GM23248 (cell line): ENCODE measurements around the gene CCDC158. TPM values are rescaled to one million over a fixed set of nuclear protein-coding genes. Genes with fewer than 3 reads are reported as not detected.
"Not testable (repeated sequence)": the region's sequence is repeated elsewhere in the genome, so short reads cannot be mapped to it uniquely, and the experiment has no call there.

ENCODE experiments used
- DNase-seq: peaks from one replicate; pipeline ENCODE4 v3.0.0-alpha.2; 2015
- H2AFZ ChIP-seq: fragments of 200-600 bp; sonication (generic); 2 replicates; pipeline ENCODE4 v1.6.1; 2016; ENCODE audit warnings: antibody characterized with exemption
- H3F3A ChIP-seq: fragments of 200-600 bp; sonication (generic); 2 replicates; pipeline ENCODE4 v1.6.1; 2016; ENCODE audit warnings: mild to moderate bottlenecking, antibody characterized with exemption, mixed run types; ENCODE audit not compliant: insufficient read depth
- H3K27ac ChIP-seq: fragments of 200-600 bp; sonication (generic); 2 replicates; pipeline ENCODE4 v1.5.1; 2016; ENCODE audit warnings: mild to moderate bottlenecking
- H3K27me3 ChIP-seq: fragments of 200-600 bp; sonication (generic); replicated peaks from 2 replicates; pipeline ENCODE4 v1.6.1; 2016; ENCODE audit warnings: mild to moderate bottlenecking; ENCODE audit not compliant: insufficient read depth
- H3K36me3 ChIP-seq: fragments of 200-600 bp; sonication (generic); 2 replicates; pipeline ENCODE4 v1.6.1; 2016; ENCODE audit warnings: low read depth, mild to moderate bottlenecking
- H3K4me1 ChIP-seq: fragments of 200-600 bp; sonication (generic); 2 replicates; pipeline ENCODE4 v1.6.1; 2016; ENCODE audit warnings: mild to moderate bottlenecking; ENCODE audit not compliant: insufficient read depth
- H3K4me2 ChIP-seq: fragments of 200-600 bp; sonication (generic); one replicate; pipeline ENCODE4 v1.6.1; 2016; ENCODE audit warnings: mild to moderate bottlenecking; ENCODE audit not compliant: unreplicated experiment
- H3K4me3 ChIP-seq: fragments of 200-600 bp; sonication (generic); 2 replicates; pipeline ENCODE4 v1.5.1; 2016; ENCODE audit warnings: mild to moderate bottlenecking
- H3K79me2 ChIP-seq: fragments of 200-600 bp; sonication (generic); 2 replicates; pipeline ENCODE4 v1.6.1; 2016; ENCODE audit warnings: mild to moderate bottlenecking; ENCODE audit not compliant: insufficient read depth
- H3K9ac ChIP-seq: fragments of 200-600 bp; sonication (generic); 2 replicates; pipeline ENCODE4 v1.6.1; 2016; ENCODE audit warnings: mild to moderate bottlenecking
- H3K9me2 ChIP-seq: fragments of 200-600 bp; sonication (generic); 2 replicates; pipeline ENCODE4 v1.6.1; 2016; ENCODE audit warnings: mixed run types, mild to moderate bottlenecking, moderate library complexity; ENCODE audit not compliant: insufficient read depth
- H3K9me3 ChIP-seq: fragments of 200-600 bp; sonication (generic); one replicate; pipeline ENCODE4 v1.6.1; 2017; ENCODE audit warnings: low read depth
- H4K20me1 ChIP-seq: fragments of 200-600 bp; sonication (generic); 2 replicates; pipeline ENCODE4 v1.6.0; 2016; ENCODE audit not compliant: insufficient read depth
- EZH2 ChIP-seq: fragments of 200-600 bp; sonication (generic); IDR thresholded peaks from 2 replicates; pipeline ENCODE4 v1.6.1; 2018; ENCODE audit warnings: antibody characterized with exemption, mild to moderate bottlenecking; ENCODE audit not compliant: insufficient read depth, poor library complexity, severe bottlenecking
- EZH2phosphoT487 ChIP-seq: fragments of 200-600 bp; sonication (generic); IDR thresholded peaks from 2 replicates; pipeline ENCODE4 v1.6.1; 2018; ENCODE audit warnings: antibody characterized with exemption, moderate library complexity, mild to moderate bottlenecking, low read depth; ENCODE audit not compliant: insufficient read depth
- WGBS, 2 experiments: methylation state at CpG; one replicate each; pipeline ENCODE4 v1.1.6; 2015 to 2017; ENCODE audit warnings: low lambda C conversion rate in 2 of 2, low coverage in 1 of 2; ENCODE audit errors: missing lambda C conversion rate in 2 of 2; 5-methylcytosine and 5-hydroxymethylcytosine counted together
- in situ Hi-C: fragments of 300-500 bp; cut with MboI; formaldehyde crosslinking; loops from 2 replicates; pipeline ENCODE4 v1.15.0; 2020
- polyA plus RNA-seq: library from polyadenylated mRNA; unstranded; fragments of >200 nt; fragmentation: Nextera tagmentation; extraction: Ambion mirVana; gene quantifications from 2 replicates; pipeline ENCODE4 v1.2.1, GENCODE V29; 2016
- total RNA-seq: library from RNA; depleted of rRNA; stranded (reverse); fragments of >200 nt; shearing (Covaris generic); gene quantifications from 2 replicates; pipeline ENCODE4 v1.2.3, GENCODE V29; 2014

CCDC158 gene
- total and polyA plus RNA-seq, 2 experiments from 2014 or later = 0.14 TPM; not detected in 1

DNA sequence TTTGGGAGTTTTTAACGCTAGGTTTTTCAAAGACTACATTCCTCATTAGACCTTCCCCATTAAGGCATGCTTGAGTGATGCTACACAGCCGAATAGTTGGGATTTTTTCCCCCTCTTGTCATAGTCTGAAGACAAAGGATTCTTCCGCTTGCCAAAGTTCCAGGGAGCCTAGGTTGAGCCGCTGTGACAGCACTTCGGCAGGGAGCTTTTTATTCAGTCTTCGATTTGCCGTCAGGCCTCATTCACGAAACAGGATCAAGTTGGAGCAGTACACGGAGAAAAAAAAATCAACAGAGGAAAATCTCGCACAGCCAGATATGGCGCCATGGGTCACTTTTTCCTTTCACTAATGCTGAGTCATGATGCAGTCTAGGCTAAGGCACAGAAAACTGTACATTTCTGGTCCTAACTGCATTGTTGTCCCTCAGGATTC lies 38.4 kb upstream of the CCDC158 start:
- no peaks in the 10 kb centered on the region for H3K79me2 ChIP-seq
- DNase-seq = peak; percentile 15
- in situ Hi-C loops = no loop called here
- H3K9ac ChIP-seq = no peak overlapping the region
- H3K36me3 ChIP-seq = no peaks in the 10 kb centered on the region
- no peak overlapping the region for H3K4me2 ChIP-seq
- H2AFZ ChIP-seq = peak overlapping the region; percentile 36; the same call in 1 of the 2 replicates
- H3K27me3 ChIP-seq = no peaks in the 10 kb centered on the region
- no peaks in the 10 kb centered on the region for H3K9me3 ChIP-seq
- H3K4me1 ChIP-seq = peaks cover 7% of the 10 kb centered on the region; the same call in 1 of the 2 replicates
- no peak overlapping the region for H3K27ac ChIP-seq
- TF ChIP-seq EZH2phosphoT487 = no peak
- TF ChIP-seq EZH2 = no peak
- no peaks in the 10 kb centered on the region for H4K20me1 ChIP-seq
- H3K4me3 ChIP-seq = no peak overlapping the region
- H3F3A ChIP-seq = no peaks in the 10 kb centered on the region
- no peaks in the 10 kb centered on the region for H3K9me2 ChIP-seq
- WGBS, 2 experiments = 63 to 73% methylated on average over 11 of the region's 11 CpGs

DNA sequence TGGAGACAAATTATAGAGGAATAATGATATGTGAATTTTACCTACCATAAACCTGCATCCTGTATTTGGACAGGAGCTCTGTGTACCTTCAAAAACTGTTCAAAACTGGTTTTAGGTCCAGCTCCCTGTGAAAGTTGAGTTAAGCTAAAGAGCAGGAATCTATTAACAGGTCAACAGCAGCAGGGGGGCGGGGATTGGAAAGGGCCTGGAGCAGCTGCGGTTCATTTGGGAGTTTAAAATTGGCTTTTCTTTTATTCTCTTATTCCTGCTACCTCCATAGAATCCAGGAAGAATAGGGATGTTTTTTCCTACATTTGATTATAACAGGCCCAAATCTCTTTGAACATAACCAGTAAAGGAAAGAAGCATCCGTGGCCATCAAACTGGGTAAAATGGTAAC lies 37.9 kb upstream of the CCDC158 start:
- no peak overlapping the region for H3K4me3 ChIP-seq
- DNase-seq = no peak
- H3K4me1 ChIP-seq = peaks cover 7% of the 10 kb centered on the region; the same call in 1 of the 2 replicates
- H3K36me3 ChIP-seq = no peaks in the 10 kb centered on the region
- no peaks in the 10 kb centered on the region for H3F3A ChIP-seq
- in situ Hi-C loops = no loop called here
- H3K4me2 ChIP-seq = no peak overlapping the region
- no peaks in the 10 kb centered on the region for H3K79me2 ChIP-seq
- WGBS, 2 experiments = 69 to 74% methylated on average over 3 of the region's 3 CpGs
- H3K9me3 ChIP-seq = no peaks in the 10 kb centered on the region
- no peaks in the 10 kb centered on the region for H4K20me1 ChIP-seq
- H2AFZ ChIP-seq = 0 out of 2 replicates have a peak overlapping the region, but pooled peaks have one; percentile 36
- H3K9ac ChIP-seq = no peak overlapping the region
- H3K27me3 ChIP-seq = no peaks in the 10 kb centered on the region
- no peaks in the 10 kb centered on the region for H3K9me2 ChIP-seq
- TF ChIP-seq EZH2phosphoT487 (no peak), EZH2 (no peak)
- H3K27ac ChIP-seq = no peak overlapping the region

DNA sequence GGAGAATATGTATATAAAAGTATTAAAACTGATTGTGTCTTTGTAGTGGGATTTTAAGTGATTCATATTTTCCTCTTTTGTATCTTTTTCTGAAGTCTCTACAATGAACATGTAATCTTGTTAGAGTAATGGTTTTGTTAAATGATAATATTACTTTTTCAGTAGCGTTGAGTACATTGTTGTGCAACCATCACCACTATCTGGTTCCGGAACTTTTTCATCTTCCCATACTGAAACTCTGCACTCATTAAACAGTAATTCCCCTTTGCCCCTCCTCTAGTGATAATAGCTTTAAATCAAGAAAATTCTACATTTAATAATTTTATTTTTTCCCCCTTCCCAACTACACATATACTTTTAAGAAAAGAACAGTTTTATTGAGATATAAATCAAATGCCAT lies 37.4 kb upstream of the CCDC158 start:
- H3K27me3 ChIP-seq = no peaks in the 10 kb centered on the region
- H2AFZ ChIP-seq = no peak overlapping the region
- no peak overlapping the region for H3K9ac ChIP-seq
- H3K9me3 ChIP-seq = no peaks in the 10 kb centered on the region
- no peak overlapping the region for H3K4me3 ChIP-seq
- no peaks in the 10 kb centered on the region for H3K36me3 ChIP-seq
- no peaks in the 10 kb centered on the region for H3F3A ChIP-seq
- WGBS, 2 experiments = 95 to 96% methylated on average over 2 of the region's 2 CpGs
- H3K4me2 ChIP-seq = no peak overlapping the region
- no peaks in the 10 kb centered on the region for H4K20me1 ChIP-seq
- no peaks in the 10 kb centered on the region for H3K9me2 ChIP-seq
- in situ Hi-C loops = no loop called here
- H3K4me1 ChIP-seq = peaks cover 7% of the 10 kb centered on the region; the same call in 1 of the 2 replicates
- DNase-seq = no peak
- no peaks in the 10 kb centered on the region for H3K79me2 ChIP-seq
- no peak overlapping the region for H3K27ac ChIP-seq
- TF ChIP-seq EZH2 (no peak), EZH2phosphoT487 (no peak)

DNA sequence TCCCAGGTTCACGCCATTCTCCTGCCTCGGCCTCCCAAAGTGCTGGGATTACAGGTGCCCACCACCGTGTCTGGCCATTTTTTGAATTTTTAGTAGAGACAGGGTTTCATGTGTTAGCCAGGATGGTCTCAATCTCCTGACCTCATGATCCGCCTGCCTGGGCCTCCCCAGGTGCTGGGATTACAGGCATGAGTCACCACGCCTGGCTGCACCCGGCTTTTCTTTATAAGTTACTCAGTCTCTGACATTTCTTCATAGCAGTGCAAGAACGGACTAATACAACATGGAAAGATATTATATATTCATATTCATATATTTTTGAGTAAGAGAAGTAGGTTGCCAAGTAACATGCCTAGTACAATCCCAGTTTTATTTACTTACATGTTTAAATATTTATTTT lies 36.9 kb upstream of the CCDC158 start:
- no peaks in the 10 kb centered on the region for H3K27me3 ChIP-seq
- no peaks in the 10 kb centered on the region for H4K20me1 ChIP-seq
- H3K4me2 ChIP-seq = no peak overlapping the region
- no peaks in the 10 kb centered on the region for H3K9me3 ChIP-seq
- peaks cover 7% of the 10 kb centered on the region; the same call in 1 of the 2 replicates for H3K4me1 ChIP-seq
- no peak overlapping the region for H3K9ac ChIP-seq
- WGBS, 2 experiments = 91% methylated on average over 6 to 7 of the region's 7 CpGs
- no peaks in the 10 kb centered on the region for H3K9me2 ChIP-seq
- no peaks in the 10 kb centered on the region for H3K36me3 ChIP-seq
- no peak overlapping the region for H3K4me3 ChIP-seq
- DNase-seq = no peak
- in situ Hi-C loops = no loop called here
- H3K79me2 ChIP-seq = no peaks in the 10 kb centered on the region
- no peaks in the 10 kb centered on the region for H3F3A ChIP-seq
- H3K27ac ChIP-seq = no peak overlapping the region
- no peak overlapping the region for H2AFZ ChIP-seq
- TF ChIP-seq EZH2 (no peak), EZH2phosphoT487 (no peak)

DNA sequence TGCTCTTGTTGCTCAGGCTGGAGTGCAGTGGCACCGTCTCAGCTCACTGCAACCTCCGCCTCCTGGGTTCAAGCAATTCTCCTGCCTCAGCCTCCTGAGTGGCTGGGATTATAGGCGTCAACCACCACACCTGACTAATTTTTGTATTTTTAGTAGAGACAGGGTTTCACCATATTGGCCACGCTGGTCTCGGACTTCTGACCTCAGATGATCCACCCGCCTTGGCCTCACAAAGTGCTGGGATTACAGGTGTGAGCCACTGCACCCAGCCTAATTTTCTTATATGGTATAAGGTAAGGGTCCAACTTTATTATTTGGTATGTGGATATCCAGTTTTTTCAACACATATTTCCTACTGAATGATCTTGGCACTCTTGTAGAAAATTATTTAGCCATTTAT lies 33.1 kb upstream of the CCDC158 start:
- H3K4me2 ChIP-seq, H3K79me2 ChIP-seq, H3K9ac ChIP-seq, in situ Hi-C loops, H4K20me1 ChIP-seq, DNase-seq, H3K4me3 ChIP-seq, H3K27me3 ChIP-seq, H3K9me2 ChIP-seq, H2AFZ ChIP-seq, H3F3A ChIP-seq, H3K36me3 ChIP-seq, H3K4me1 ChIP-seq, H3K9me3 ChIP-seq, H3K27ac ChIP-seq: not testable (repeated sequence)
- WGBS, 2 experiments = 87 to 92% methylated on average over 6 of the region's 6 CpGs
